Calu3 (cell line): Measurements from ENCODE around the gene ATP4B. TPM values are rescaled to one million over a fixed set of nuclear protein-coding genes. Genes with fewer than 3 reads are reported as not detected.

Experiments
- BruUV-seq: library from RNA; stranded (reverse); fragments of 400-500 nt; replicated peaks from 2 replicates; lab custom pipeline; 2021; lab: Mats Ljungman, UMichigan
- CTCF ChIA-PET: fragments of 300-600 bp; sonication (Branson Sonifier 250); formaldehyde crosslinking; loops from one replicate; lab custom pipeline; 2022; ENCODE audit warnings: antibody characterized with exemption; lab: Charles Lee
- DNase-seq: peaks from one replicate; pipeline ENCODE4 v3.0.0; 2022
- H3K27ac Mint-ChIP-seq: one replicate; pipeline ENCODE4 v1.8.0; 2022; ENCODE audit warnings: mixed read lengths; ENCODE audit not compliant: unreplicated experiment
- H3K27me3 Mint-ChIP-seq: one replicate; pipeline ENCODE4 v1.8.0; 2022; ENCODE audit warnings: mixed read lengths; ENCODE audit not compliant: unreplicated experiment
- H3K36me3 Mint-ChIP-seq: one replicate; pipeline ENCODE4 v1.8.0; 2022; ENCODE audit warnings: mild to moderate bottlenecking, moderate library complexity, mixed read lengths; ENCODE audit not compliant: insufficient read depth, unreplicated experiment
- H3K4me1 Mint-ChIP-seq: one replicate; pipeline ENCODE4 v1.8.0; 2022; ENCODE audit warnings: mild to moderate bottlenecking, low read depth, mixed read lengths; ENCODE audit not compliant: unreplicated experiment
- H3K4me3 Mint-ChIP-seq: one replicate; pipeline ENCODE4 v1.8.0; 2022; ENCODE audit warnings: mild to moderate bottlenecking, low read depth, moderate library complexity, mixed read lengths; ENCODE audit not compliant: unreplicated experiment
- H3K9me3 Mint-ChIP-seq: one replicate; pipeline ENCODE4 v1.8.0; 2022; ENCODE audit warnings: low read depth, mixed read lengths; ENCODE audit not compliant: unreplicated experiment
- intact Hi-C: fragments of 100-400 bp; cut with micrococcal nuclease; formaldehyde crosslinking; loops from one replicate; pipeline ENCODE4 v1.10.0; 2022; ENCODE audit not compliant: unreplicated experiment
- total RNA-seq: library from RNA; stranded (reverse); gene quantifications from 2 replicates; pipeline ENCODE4 v1.2.3, GENCODE V29; 2022
- TF ChIP-seq, protein P1 (sequence below): fragments of 200-600 bp; IDR thresholded peaks from one replicate; pipeline ENCODE4 v1.8.0; 2022; ENCODE audit warnings: antibody characterized with exemption; ENCODE audit not compliant: unreplicated experiment

ATP4B gene
- total RNA-seq, 1 experiment from 2014 or later, result not detected

DNA sequence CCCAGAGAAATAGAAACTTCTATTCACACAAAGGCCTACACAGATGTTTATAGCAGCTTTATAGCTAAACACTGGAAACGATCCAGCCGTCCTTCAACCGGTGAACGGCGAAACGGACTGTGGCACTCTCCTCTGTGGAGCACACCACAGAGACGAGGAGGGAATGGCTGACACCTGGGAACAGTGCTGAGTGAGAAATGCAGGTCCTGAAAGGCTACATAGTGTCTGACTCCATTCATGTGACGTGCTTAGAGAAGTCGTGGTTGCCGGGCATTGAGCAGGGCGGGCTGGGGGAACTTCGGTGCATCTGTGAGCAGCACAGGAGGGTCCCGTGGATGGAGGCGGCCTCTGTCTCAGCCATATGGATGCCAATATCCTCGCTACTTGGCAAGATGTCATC, 5.9 kb upstream of the ATP4B start:
- TF ChIP-seq, protein P1, sequence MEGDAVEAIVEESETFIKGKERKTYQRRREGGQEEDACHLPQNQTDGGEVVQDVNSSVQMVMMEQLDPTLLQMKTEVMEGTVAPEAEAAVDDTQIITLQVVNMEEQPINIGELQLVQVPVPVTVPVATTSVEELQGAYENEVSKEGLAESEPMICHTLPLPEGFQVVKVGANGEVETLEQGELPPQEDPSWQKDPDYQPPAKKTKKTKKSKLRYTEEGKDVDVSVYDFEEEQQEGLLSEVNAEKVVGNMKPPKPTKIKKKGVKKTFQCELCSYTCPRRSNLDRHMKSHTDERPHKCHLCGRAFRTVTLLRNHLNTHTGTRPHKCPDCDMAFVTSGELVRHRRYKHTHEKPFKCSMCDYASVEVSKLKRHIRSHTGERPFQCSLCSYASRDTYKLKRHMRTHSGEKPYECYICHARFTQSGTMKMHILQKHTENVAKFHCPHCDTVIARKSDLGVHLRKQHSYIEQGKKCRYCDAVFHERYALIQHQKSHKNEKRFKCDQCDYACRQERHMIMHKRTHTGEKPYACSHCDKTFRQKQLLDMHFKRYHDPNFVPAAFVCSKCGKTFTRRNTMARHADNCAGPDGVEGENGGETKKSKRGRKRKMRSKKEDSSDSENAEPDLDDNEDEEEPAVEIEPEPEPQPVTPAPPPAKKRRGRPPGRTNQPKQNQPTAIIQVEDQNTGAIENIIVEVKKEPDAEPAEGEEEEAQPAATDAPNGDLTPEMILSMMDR, result no peak
- H3K36me3 Mint-ChIP-seq, result no peaks in the 10 kb centered on the region
- peaks cover 12% of the 10 kb centered on the region for H3K27me3 Mint-ChIP-seq
- H3K4me3 Mint-ChIP-seq, result no peak overlapping the region
- no peak for DNase-seq
- BruUV-seq, result no TSS peak
- no peaks in the 10 kb centered on the region for H3K4me1 Mint-ChIP-seq
- intact Hi-C loops, result no loop called here
- H3K27ac Mint-ChIP-seq, result no peak overlapping the region
- CTCF ChIA-PET, result no interaction called here
- peaks cover 5% of the 10 kb centered on the region for H3K9me3 Mint-ChIP-seq

DNA sequence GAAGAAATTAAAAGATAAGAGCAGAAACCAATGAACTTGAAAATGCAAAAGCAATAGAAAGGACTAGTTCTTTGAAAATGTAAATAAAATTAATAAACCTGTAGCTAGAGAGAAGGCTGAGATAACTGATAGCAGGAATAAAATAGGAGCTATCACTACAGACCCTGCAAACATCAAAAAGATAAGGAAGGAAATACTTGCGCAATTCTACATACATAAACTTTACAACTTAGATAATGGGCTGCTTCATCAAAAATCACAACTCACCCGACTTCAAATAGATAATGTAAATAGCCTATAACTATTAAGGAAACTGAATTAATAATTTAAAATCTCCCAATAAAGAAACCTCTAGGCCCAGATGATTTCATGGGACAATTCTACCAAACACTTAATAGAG, 3.5 kb upstream of the ATP4B start:
- BruUV-seq, result no TSS peak
- no peak overlapping the region for H3K4me3 Mint-ChIP-seq
- no peaks in the 10 kb centered on the region for H3K4me1 Mint-ChIP-seq
- H3K27me3 Mint-ChIP-seq, result peaks cover 12% of the 10 kb centered on the region
- peaks cover 5% of the 10 kb centered on the region for H3K9me3 Mint-ChIP-seq
- H3K27ac Mint-ChIP-seq, result no peak overlapping the region
- CTCF ChIA-PET, result no interaction called here
- intact Hi-C loops, result no loop called here
- no peak for DNase-seq
- TF ChIP-seq, protein P1, result no peak
- H3K36me3 Mint-ChIP-seq, result no peaks in the 10 kb centered on the region

DNA sequence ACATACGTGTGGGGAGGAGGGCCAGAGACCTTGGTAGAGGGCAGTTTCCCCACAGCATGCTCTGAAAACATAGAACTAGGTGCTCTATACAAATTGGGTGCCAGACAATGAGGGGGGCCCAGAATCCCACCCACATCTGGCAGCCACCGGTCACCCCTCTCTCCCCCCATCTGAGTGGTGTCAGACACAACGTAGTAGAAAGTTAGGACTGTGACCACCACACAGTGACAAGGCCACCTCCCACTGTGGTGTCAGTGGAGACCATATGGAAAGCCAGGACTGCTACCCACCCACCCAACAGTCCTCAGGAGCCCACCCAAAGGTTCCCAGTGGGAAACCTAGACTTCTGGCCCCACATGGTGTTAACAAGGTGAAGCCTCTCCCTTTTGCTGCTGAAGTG, 2.1 kb upstream of the ATP4B start:
- Mint-ChIP-seq H3K36me3 (no peaks in the 10 kb centered on the region), H3K27me3 (peaks cover 7% of the 10 kb centered on the region), H3K4me1 (no peaks in the 10 kb centered on the region)

DNA sequence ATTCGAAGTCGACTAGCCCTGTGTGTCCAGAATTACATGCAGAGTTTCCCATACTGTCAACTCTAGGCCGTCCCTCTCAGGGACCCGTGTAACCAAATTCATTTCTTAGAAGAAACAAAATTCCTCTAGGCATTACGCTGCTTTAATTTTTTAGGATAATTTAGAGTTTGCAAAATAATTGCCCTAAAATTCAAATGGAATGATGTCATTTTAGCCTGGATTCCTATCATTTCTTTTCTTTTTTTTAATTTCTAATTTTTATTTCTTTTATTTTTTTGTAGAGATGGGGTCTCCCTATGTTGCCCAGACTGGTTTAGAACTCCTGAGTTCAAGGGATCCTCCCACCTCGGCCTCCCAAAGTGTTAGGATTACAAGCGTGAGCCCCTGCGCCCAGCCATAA, 1.3 kb upstream of the ATP4B start:
- CTCF ChIA-PET, result no interaction called here
- peaks cover 5% of the 10 kb centered on the region for H3K9me3 Mint-ChIP-seq
- H3K27ac Mint-ChIP-seq, result no peak overlapping the region
- H3K4me1 Mint-ChIP-seq, result no peaks in the 10 kb centered on the region
- no peaks in the 10 kb centered on the region for H3K36me3 Mint-ChIP-seq
- intact Hi-C loops, result no loop called here
- BruUV-seq, result no TSS peak
- H3K27me3 Mint-ChIP-seq, result no peaks in the 10 kb centered on the region
- TF ChIP-seq, protein P1, result no peak
- no peak for DNase-seq
- no peak overlapping the region for H3K4me3 Mint-ChIP-seq

More for the DNA sequence above, 2.1 kb upstream of the ATP4B start:
- CTCF ChIA-PET, result no interaction called here
- DNase-seq, result no peak
- Mint-ChIP-seq H3K9me3 (peaks cover 5% of the 10 kb centered on the region), H3K27ac (no peak overlapping the region), H3K4me3 (no peak overlapping the region)
- no TSS peak for BruUV-seq
- intact Hi-C loops, result no loop called here
- TF ChIP-seq, protein P1, result no peak

DNA sequence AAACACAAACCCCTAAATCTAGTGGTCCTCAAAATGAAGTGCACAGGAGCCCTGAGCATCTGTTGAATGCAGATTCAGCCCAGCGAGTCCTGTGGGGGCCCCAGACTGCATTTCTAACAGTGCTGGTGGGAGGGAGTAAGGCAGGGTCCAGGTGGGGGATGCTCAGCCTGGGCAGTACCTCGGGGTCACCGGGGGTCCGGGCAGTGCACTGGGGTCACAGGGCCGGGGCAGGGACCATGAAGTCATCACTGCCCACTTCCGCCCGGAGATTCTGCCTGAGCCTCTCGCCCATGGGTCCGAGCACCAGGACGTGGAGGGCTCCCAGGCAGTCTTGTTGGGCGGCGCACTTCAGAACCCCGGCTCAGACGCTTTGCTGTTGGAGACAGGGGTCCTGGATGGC, 838 bp upstream of the ATP4B start:
- no peak for DNase-seq
- intact Hi-C loops, result no loop called here
- Mint-ChIP-seq H3K4me1 (no peaks in the 10 kb centered on the region), H3K9me3 (peaks cover 5% of the 10 kb centered on the region), H3K36me3 (no peaks in the 10 kb centered on the region), H3K4me3 (no peak overlapping the region), H3K27me3 (no peaks in the 10 kb centered on the region), H3K27ac (no peak overlapping the region)
- BruUV-seq, result no TSS peak
- TF ChIP-seq, protein P1, result no peak
- CTCF ChIA-PET, result no interaction called here
